ENCODE data around the gene HHIPL1. TPM values are rescaled to one million over a fixed set of nuclear protein-coding genes. Genes with fewer than 3 reads are reported as not detected.
"Not testable (repeated sequence)": the region's sequence is repeated elsewhere in the genome, so short reads cannot be mapped to it uniquely, and the experiment has no call there.

HHIPL1 gene
- total RNA-seq, 2 donors from 2014 or later = 3.0 to 3.4 TPM

- peak; percentile 70 for TF ChIP-seq CTCF (conservative IDR thresholded peaks at IDR 0.05)
- no peak overlapping the region for H3K9ac ChIP-seq (ENCODE audit: extremely low read depth, low read length, poor library complexity, severe bottlenecking)
Measured at GRCh38 chr14:99659333-99659741, 14.4 kb downstream of the HHIPL1 start.

GRCh38 chr14:99660006-99660566 is 15.2 kb downstream of the HHIPL1 start:
- H3K27me3 ChIP-seq (ENCODE audit: control insufficient read depth, insufficient read depth, low read length, poor library complexity, severe bottlenecking) = peaks cover 21% of the 10 kb centered on the region
- 52 to 59% methylated on average over 24 to 37 of the region's 37 CpGs for WGBS, 2 experiments (ENCODE audit: insufficient coverage in 1 of 2, insufficient read length in 1 of 2)
- Mint-ChIP-seq H3K4me1 (peaks cover 23% of the 10 kb centered on the region), H3K27ac (no peak overlapping the region), H3K27me3 (ENCODE audit: insufficient read depth) (peaks cover 43% of the 10 kb centered on the region), H3K4me3 (peak overlapping the region; percentile 45), H3K36me3 (ENCODE audit: low read depth) (no peaks in the 10 kb centered on the region), H3K9me3 (no peaks in the 10 kb centered on the region)
- no peak overlapping the region for H3K27ac ChIP-seq (ENCODE audit: low read depth, low read length)
- no peaks in the 10 kb centered on the region for H3K36me3 ChIP-seq (ENCODE audit: control insufficient read depth, insufficient read depth, low read length)
- H3K9me3 ChIP-seq (ENCODE audit: control insufficient read depth, low read length) = no peaks in the 10 kb centered on the region
- peak; percentile 54 for DNase-seq
- H3K4me1 ChIP-seq (ENCODE audit: control insufficient read depth, insufficient read depth, low read length) = peaks cover 8% of the 10 kb centered on the region
- no peak overlapping the region for H3K4me3 ChIP-seq (ENCODE audit: low read length)
- TF ChIP-seq CTCF (conservative IDR thresholded peaks at IDR 0.05) = no peak
- H3K9ac ChIP-seq (ENCODE audit: extremely low read depth, low read length, poor library complexity, severe bottlenecking) = no peak overlapping the region

More at GRCh38 chr14:99659333-99659741, 14.4 kb downstream of the HHIPL1 start:
- no peak for DNase-seq
- peak overlapping the region; percentile 45 for H3K4me3 Mint-ChIP-seq
- Histone ChIP-seq H3K27me3 (ENCODE audit: control insufficient read depth, insufficient read depth, low read length, poor library complexity, severe bottlenecking) (peaks cover 21% of the 10 kb centered on the region), H3K27ac (ENCODE audit: low read depth, low read length) (no peak overlapping the region), H3K9me3 (ENCODE audit: control insufficient read depth, low read length) (no peaks in the 10 kb centered on the region), H3K4me1 (ENCODE audit: control insufficient read depth, insufficient read depth, low read length) (peaks cover 8% of the 10 kb centered on the region), H3K4me3 (ENCODE audit: low read length) (no peak overlapping the region), H3K36me3 (ENCODE audit: control insufficient read depth, insufficient read depth, low read length) (no peaks in the 10 kb centered on the region)
- H3K27me3 Mint-ChIP-seq (ENCODE audit: insufficient read depth) = peaks cover 43% of the 10 kb centered on the region
- 44 to 74% methylated on average over 41 to 57 of the region's 58 CpGs for WGBS, 2 experiments (ENCODE audit: insufficient coverage in 1 of 2, insufficient read length in 1 of 2)
- no peak overlapping the region for H3K27ac Mint-ChIP-seq
- H3K9me3 Mint-ChIP-seq = no peaks in the 10 kb centered on the region
- H3K36me3 Mint-ChIP-seq (ENCODE audit: low read depth) = no peaks in the 10 kb centered on the region
- peaks cover 19% of the 10 kb centered on the region for H3K4me1 Mint-ChIP-seq

- Mint-ChIP-seq H3K4me3 (peak overlapping the region; percentile 45), H3K36me3 (ENCODE audit: low read depth) (no peaks in the 10 kb centered on the region), H3K9me3 (no peaks in the 10 kb centered on the region), H3K27me3 (ENCODE audit: insufficient read depth) (peaks cover 43% of the 10 kb centered on the region), H3K4me1 (peaks cover 23% of the 10 kb centered on the region), H3K27ac (no peak overlapping the region)
- H3K9me3 ChIP-seq (ENCODE audit: control insufficient read depth, low read length) = no peaks in the 10 kb centered on the region
- no peak overlapping the region for H3K4me3 ChIP-seq (ENCODE audit: low read length)
- DNase-seq = peak; percentile 80
- no peak overlapping the region for H3K27ac ChIP-seq (ENCODE audit: low read depth, low read length)
- H3K4me1 ChIP-seq (ENCODE audit: control insufficient read depth, insufficient read depth, low read length) = peaks cover 8% of the 10 kb centered on the region
- no peak overlapping the region for H3K9ac ChIP-seq (ENCODE audit: extremely low read depth, low read length, poor library complexity, severe bottlenecking)
- peaks cover 21% of the 10 kb centered on the region for H3K27me3 ChIP-seq (ENCODE audit: control insufficient read depth, insufficient read depth, low read length, poor library complexity, severe bottlenecking)
- TF ChIP-seq CTCF (conservative IDR thresholded peaks at IDR 0.05) = no peak
- 50 to 56% methylated on average over 2 to 4 of the region's 4 CpGs for WGBS, 2 experiments (ENCODE audit: insufficient coverage in 1 of 2, insufficient read length in 1 of 2)
- H3K36me3 ChIP-seq (ENCODE audit: control insufficient read depth, insufficient read depth, low read length) = no peaks in the 10 kb centered on the region
Measured at GRCh38 chr14:99660794-99661193, 15.9 kb downstream of the HHIPL1 start.

- H3K27ac Mint-ChIP-seq; H3K36me3 Mint-ChIP-seq (ENCODE audit: low read depth); DNase-seq; H3K4me3 Mint-ChIP-seq; H3K9me3 Mint-ChIP-seq; H3K27ac ChIP-seq (ENCODE audit: low read depth, low read length); H3K36me3 ChIP-seq (ENCODE audit: control insufficient read depth, insufficient read depth, low read length); H3K4me3 ChIP-seq (ENCODE audit: low read length); H3K9ac ChIP-seq (ENCODE audit: extremely low read depth, low read length, poor library complexity, severe bottlenecking); H3K9me3 ChIP-seq (ENCODE audit: control insufficient read depth, low read length); H3K4me1 ChIP-seq (ENCODE audit: control insufficient read depth, insufficient read depth, low read length): not testable (repeated sequence)
- H3K4me1 Mint-ChIP-seq = peaks cover 23% of the 10 kb centered on the region
- peaks cover 21% of the 10 kb centered on the region for H3K27me3 ChIP-seq (ENCODE audit: control insufficient read depth, insufficient read depth, low read length, poor library complexity, severe bottlenecking)
- H3K27me3 Mint-ChIP-seq (ENCODE audit: insufficient read depth) = peaks cover 43% of the 10 kb centered on the region
Measured at GRCh38 chr14:99661206-99661605, 16.3 kb downstream of the HHIPL1 start.
